Dendritic cell treated with granulocyte-macrophage colony-stimulating factor and Interleukin-4, amounts not matched to agents 40 ng/mL and 50 ng/mL, for 4 days (primary cell): ENCODE data around the gene BANP.

Experiments
- H3K27ac Mint-ChIP-seq: one replicate; pipeline ENCODE4 v1.8.0; 2022; ENCODE audit warnings: mild to moderate bottlenecking, mixed read lengths
- H3K27me3 Mint-ChIP-seq: one replicate; pipeline ENCODE4 v1.8.0; 2022; ENCODE audit warnings: mild to moderate bottlenecking, mixed read lengths
- H3K36me3 Mint-ChIP-seq: one replicate; pipeline ENCODE4 v1.8.0; 2022; ENCODE audit warnings: low read depth, mixed read lengths
- H3K4me1 Mint-ChIP-seq: one replicate; pipeline ENCODE4 v1.8.0; 2022; ENCODE audit warnings: low read depth, mixed read lengths
- H3K4me3 Mint-ChIP-seq: one replicate; pipeline ENCODE4 v1.8.0; 2022; ENCODE audit warnings: mild to moderate bottlenecking, moderate library complexity, mixed read lengths
- H3K9me3 Mint-ChIP-seq: one replicate; pipeline ENCODE4 v1.8.0; 2022; ENCODE audit warnings: mixed read lengths
- intact Hi-C: fragments of 100-400 bp; cut with micrococcal nuclease; formaldehyde crosslinking; loops from one replicate; pipeline ENCODE4 v1.15.0; 2022

Gene BANP

GRCh38 chr16:87949071-87949744 is 2.0 kb upstream of the BANP start:
- H3K36me3 Mint-ChIP-seq: peaks cover 21% of the 10 kb centered on the region
- intact Hi-C loops: no loop called here
- no peaks in the 10 kb centered on the region for H3K9me3 Mint-ChIP-seq
- peaks cover 5% of the 10 kb centered on the region for H3K27me3 Mint-ChIP-seq
- peaks cover 66% of the 10 kb centered on the region for H3K4me1 Mint-ChIP-seq
- peak overlapping the region; percentile 89 for H3K27ac Mint-ChIP-seq
- H3K4me3 Mint-ChIP-seq: no peak overlapping the region

- intact Hi-C loops: no loop called here
- peak overlapping the region; percentile 78 for H3K4me3 Mint-ChIP-seq
- peaks cover 74% of the 10 kb centered on the region for H3K4me1 Mint-ChIP-seq
- no peaks in the 10 kb centered on the region for H3K9me3 Mint-ChIP-seq
- peaks cover 29% of the 10 kb centered on the region for H3K36me3 Mint-ChIP-seq
- H3K27me3 Mint-ChIP-seq: no peaks in the 10 kb centered on the region
- peak overlapping the region; percentile 97 for H3K27ac Mint-ChIP-seq
Observed at GRCh38 chr16:87951552-87952538, 611 bp downstream of the BANP start.

GRCh38 chr16:87952751-87953150 is 1.5 kb downstream of the BANP start:
- Mint-ChIP-seq H3K9me3 (no peaks in the 10 kb centered on the region), H3K4me3 (peak overlapping the region; percentile 78), H3K4me1 (peaks cover 74% of the 10 kb centered on the region), H3K27ac (peak overlapping the region; percentile 97), H3K36me3 (peaks cover 38% of the 10 kb centered on the region), H3K27me3 (no peaks in the 10 kb centered on the region)
- intact Hi-C loops: no loop called here

GRCh38 chr16:87953308-87954215 is 2.3 kb downstream of the BANP start:
- intact Hi-C loops: no loop called here
- Mint-ChIP-seq H3K27me3 (no peaks in the 10 kb centered on the region), H3K36me3 (peaks cover 40% of the 10 kb centered on the region), H3K27ac (peak overlapping the region; percentile 97), H3K4me1 (peaks cover 74% of the 10 kb centered on the region), H3K4me3 (peak overlapping the region; percentile 76), H3K9me3 (no peaks in the 10 kb centered on the region)

- Mint-ChIP-seq H3K4me3 (peak overlapping the region; percentile 76), H3K4me1 (peaks cover 74% of the 10 kb centered on the region)
Observed at GRCh38 chr16:87954361-87954760, 3.1 kb downstream of the BANP start.

GRCh38 chr16:87954826-87955225 is 3.6 kb downstream of the BANP start:
- no peaks in the 10 kb centered on the region for H3K27me3 Mint-ChIP-seq
- peaks cover 40% of the 10 kb centered on the region for H3K36me3 Mint-ChIP-seq
- H3K4me1 Mint-ChIP-seq: peaks cover 76% of the 10 kb centered on the region
- H3K9me3 Mint-ChIP-seq: no peaks in the 10 kb centered on the region
- peak overlapping the region; percentile 97 for H3K27ac Mint-ChIP-seq
- peak overlapping the region; percentile 76 for H3K4me3 Mint-ChIP-seq
- intact Hi-C loops: loop anchor here (5.0 kb wide), 1 partner anchor 52 kb away; no protein-coding TSS in a partner anchor

More at GRCh38 chr16:87954361-87954760, 3.1 kb downstream of the BANP start:
- Mint-ChIP-seq H3K27me3 (no peaks in the 10 kb centered on the region), H3K36me3 (peaks cover 40% of the 10 kb centered on the region), H3K27ac (peak overlapping the region; percentile 97), H3K9me3 (no peaks in the 10 kb centered on the region)
- intact Hi-C loops: no loop called here

GRCh38 chr16:87955302-87956097 is 4.3 kb downstream of the BANP start:
- H3K4me1 Mint-ChIP-seq: peaks cover 83% of the 10 kb centered on the region
- intact Hi-C loops: loop anchor here (5.0 kb wide), 1 partner anchor 52 kb away; no protein-coding TSS in a partner anchor
- no peaks in the 10 kb centered on the region for H3K9me3 Mint-ChIP-seq
- H3K36me3 Mint-ChIP-seq: peaks cover 40% of the 10 kb centered on the region
- peak overlapping the region; percentile 76 for H3K4me3 Mint-ChIP-seq
- peak overlapping the region; percentile 97 for H3K27ac Mint-ChIP-seq
- no peaks in the 10 kb centered on the region for H3K27me3 Mint-ChIP-seq

GRCh38 chr16:87956098-87956364 is 4.8 kb downstream of the BANP start:
- Mint-ChIP-seq H3K4me1 (peaks cover 85% of the 10 kb centered on the region), H3K9me3 (no peaks in the 10 kb centered on the region), H3K27ac (peak overlapping the region; percentile 97), H3K4me3 (peak overlapping the region; percentile 72), H3K36me3 (peaks cover 40% of the 10 kb centered on the region), H3K27me3 (no peaks in the 10 kb centered on the region)
- intact Hi-C loops: loop anchor here (5.0 kb wide), 1 partner anchor 51 kb away; no protein-coding TSS in a partner anchor

- intact Hi-C loops: loop anchor here (5.0 kb wide), 1 partner anchor 51 kb away; no protein-coding TSS in a partner anchor
- Mint-ChIP-seq H3K9me3 (no peaks in the 10 kb centered on the region), H3K36me3 (peaks cover 43% of the 10 kb centered on the region), H3K4me3 (peak overlapping the region; percentile 72), H3K4me1 (peaks cover 85% of the 10 kb centered on the region), H3K27me3 (no peaks in the 10 kb centered on the region), H3K27ac (peak overlapping the region; percentile 97)
Observed at GRCh38 chr16:87956365-87957231, 5.4 kb downstream of the BANP start.

- H3K27ac Mint-ChIP-seq: peak overlapping the region; percentile 97
- peaks cover 37% of the 10 kb centered on the region for H3K36me3 Mint-ChIP-seq
- H3K27me3 Mint-ChIP-seq: no peaks in the 10 kb centered on the region
- H3K4me1 Mint-ChIP-seq: peaks cover 79% of the 10 kb centered on the region
- intact Hi-C loops: loop anchor here (5.0 kb wide), 1 partner anchor 50 kb away; no protein-coding TSS in a partner anchor
- H3K9me3 Mint-ChIP-seq: no peaks in the 10 kb centered on the region
- peak overlapping the region; percentile 72 for H3K4me3 Mint-ChIP-seq
Observed at GRCh38 chr16:87957296-87958094, 6.3 kb downstream of the BANP start.

- Mint-ChIP-seq H3K9me3 (no peaks in the 10 kb centered on the region), H3K36me3 (peaks cover 37% of the 10 kb centered on the region)
Observed at GRCh38 chr16:87958632-87959031, 7.4 kb downstream of the BANP start.

More at GRCh38 chr16:87958632-87959031, 7.4 kb downstream of the BANP start:
- Mint-ChIP-seq H3K27ac (peak overlapping the region; percentile 85), H3K4me1 (peaks cover 83% of the 10 kb centered on the region), H3K4me3 (no peak overlapping the region), H3K27me3 (no peaks in the 10 kb centered on the region)
- intact Hi-C loops: loop anchor here (5.0 kb wide), 1 partner anchor 49 kb away; no protein-coding TSS in a partner anchor
